Endothelial cell of hepatic sinusoid (primary cell): ENCODE results near the gene CXorf51A.
"Not testable (repeated sequence)": the region's sequence is repeated elsewhere in the genome, so short reads cannot be mapped to it uniquely, and the experiment has no call there.

Source experiments
- in situ Hi-C: cut with HindIII; loops from 2 replicates; pipeline ENCODE4 v1.10.0; 2017; ENCODE audit warnings: low sequenced_read_pairs

Gene CXorf51A

DNA sequence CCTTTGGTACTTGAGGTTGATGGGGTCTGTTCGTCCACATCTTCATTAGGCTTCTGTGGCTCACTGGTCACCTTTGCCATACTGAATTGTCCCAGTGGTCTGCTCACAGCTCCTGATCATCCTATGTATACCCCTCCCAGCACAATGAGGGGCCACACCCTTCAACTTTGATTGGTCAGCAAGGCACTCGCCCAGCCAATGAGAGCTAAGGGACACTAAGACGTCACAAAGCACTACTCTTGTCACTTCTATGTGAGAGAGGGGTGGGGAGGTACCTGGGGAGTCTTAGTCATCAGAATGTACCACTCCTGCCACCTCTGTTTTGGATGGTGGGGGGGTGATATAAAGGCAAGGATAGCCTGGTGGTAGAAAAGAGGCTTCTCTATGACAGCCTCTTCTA lies at the start of gene CXorf51A:
Gene CXorf51A (minus strand): TSS at position 101 of the 400 bp plus-strand sequence. CDS start 21 bp downstream, at position 80.
- in situ Hi-C loops: not testable (repeated sequence)

- in situ Hi-C loops: no loop called here
Observed at GRCh38 chrX:146863566-146863965, 49.0 kb upstream of the CXorf51A start.

GRCh38 chrX:146854281-146854680 lies 39.7 kb upstream of the CXorf51A start:
- in situ Hi-C loops: no loop called here

DNA sequence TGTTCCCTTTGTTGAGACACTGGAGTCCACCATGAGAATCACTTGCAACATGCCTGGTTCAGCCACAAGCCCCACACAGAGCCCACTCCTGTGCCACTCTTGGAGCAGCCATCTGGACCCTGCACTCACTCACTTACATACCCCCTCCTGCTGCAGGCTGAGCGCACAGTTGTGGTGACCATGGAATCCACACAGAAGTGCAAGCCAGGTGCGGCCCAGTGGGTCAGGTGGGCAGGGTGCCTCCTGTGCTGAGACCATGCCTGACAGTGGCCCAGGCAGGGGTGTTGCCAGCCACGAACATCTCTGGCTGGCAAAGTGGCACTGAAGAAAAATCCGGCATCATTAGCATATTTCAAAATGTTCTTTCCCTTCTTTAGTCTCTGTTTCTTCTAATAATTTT lies 17.4 kb upstream of the CXorf51A start:
- in situ Hi-C loops: no loop called here

DNA sequence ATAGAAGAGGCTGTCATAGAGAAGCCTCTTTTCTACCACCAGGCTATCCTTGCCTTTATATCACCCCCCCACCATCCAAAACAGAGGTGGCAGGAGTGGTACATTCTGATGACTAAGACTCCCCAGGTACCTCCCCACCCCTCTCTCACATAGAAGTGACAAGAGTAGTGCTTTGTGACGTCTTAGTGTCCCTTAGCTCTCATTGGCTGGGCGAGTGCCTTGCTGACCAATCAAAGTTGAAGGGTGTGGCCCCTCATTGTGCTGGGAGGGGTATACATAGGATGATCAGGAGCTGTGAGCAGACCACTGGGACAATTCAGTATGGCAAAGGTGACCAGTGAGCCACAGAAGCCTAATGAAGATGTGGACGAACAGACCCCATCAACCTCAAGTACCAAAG lies 5.1 kb downstream of the CXorf51A start, which contains the start of gene CXorf51B:
Gene CXorf51B (plus strand): TSS at position 301 of the 400 bp plus-strand sequence. CDS start 21 bp downstream, at position 322.
- in situ Hi-C loops: not testable (repeated sequence)
